ENCODE results near the gene KNDC1.
"Not testable (repeated sequence)": the region's sequence is repeated elsewhere in the genome, so short reads cannot be mapped to it uniquely, and the experiment has no call there.

The KNDC1 gene

GRCh38 chr10:133234796-133235195 is 74.8 kb downstream of the KNDC1 start:
- H3K18ac ChIP-seq (ENCODE audit: low read length); H2BK12ac ChIP-seq (ENCODE audit: low read length); H3K79me1 ChIP-seq (ENCODE audit: low read depth, low read length); H3K4ac ChIP-seq (ENCODE audit: low read length); H4K91ac ChIP-seq (ENCODE audit: low read depth, low read length, poor library complexity); H2BK5ac ChIP-seq (ENCODE audit: low read length); H3K36me3 ChIP-seq (replicated peaks in 1 of 2; ENCODE audit: control insufficient read depth in 2 of 2, insufficient read depth in 2 of 2, low read length in 2 of 2); DNase-seq (ENCODE audit: low spot score); H4K8ac ChIP-seq (ENCODE audit: low read depth, low read length); H2BK120ac ChIP-seq (ENCODE audit: low read depth, low read length); H3K27ac ChIP-seq (replicated peaks; ENCODE audit: low read length); H2AFZ ChIP-seq (ENCODE audit: low read length); H3K4me3 ChIP-seq (ENCODE audit: low read length in 2 of 2); H3K23ac ChIP-seq (ENCODE audit: low read depth, low read length, poor library complexity); H3K4me2 ChIP-seq (ENCODE audit: insufficient read depth, low read length, poor library complexity, severe bottlenecking); H2BK15ac ChIP-seq (ENCODE audit: low read length); H3K9ac ChIP-seq (ENCODE audit: low read depth, low read length, poor library complexity); H2AK5ac ChIP-seq (ENCODE audit: low read depth, low read length); H3K14ac ChIP-seq (ENCODE audit: low read length): not testable (repeated sequence)
- peaks cover 3 to 17% of the 10 kb centered on the region in 2 donors for H3K4me1 ChIP-seq (ENCODE audit: control insufficient read depth in 2 of 2, insufficient read depth in 1 of 2, low read depth in 1 of 2, low read length in 2 of 2)
- peaks cover 32 to 93% (median 92%) of the 10 kb centered on the region in 3 experiments for H3K27me3 ChIP-seq (ENCODE audit: control insufficient read depth in 3 of 3, insufficient read depth in 3 of 3, low read depth in 1 of 3, low read length in 3 of 3)
- WGBS, 2 donors (ENCODE audit: extremely low coverage in 2 of 2, insufficient read length in 2 of 2, insufficient replicate concordance in 1 of 2) = no CpG with 5 or more reads among the region's 10 CpGs
- H3K9me3 ChIP-seq (replicated peaks in 1 of 2; ENCODE audit: control insufficient read depth in 2 of 2, insufficient read depth in 1 of 2, low read depth in 1 of 2, low read length in 2 of 2) = peaks cover 0 to 11% of the 10 kb centered on the region in 2 donors

DNA sequence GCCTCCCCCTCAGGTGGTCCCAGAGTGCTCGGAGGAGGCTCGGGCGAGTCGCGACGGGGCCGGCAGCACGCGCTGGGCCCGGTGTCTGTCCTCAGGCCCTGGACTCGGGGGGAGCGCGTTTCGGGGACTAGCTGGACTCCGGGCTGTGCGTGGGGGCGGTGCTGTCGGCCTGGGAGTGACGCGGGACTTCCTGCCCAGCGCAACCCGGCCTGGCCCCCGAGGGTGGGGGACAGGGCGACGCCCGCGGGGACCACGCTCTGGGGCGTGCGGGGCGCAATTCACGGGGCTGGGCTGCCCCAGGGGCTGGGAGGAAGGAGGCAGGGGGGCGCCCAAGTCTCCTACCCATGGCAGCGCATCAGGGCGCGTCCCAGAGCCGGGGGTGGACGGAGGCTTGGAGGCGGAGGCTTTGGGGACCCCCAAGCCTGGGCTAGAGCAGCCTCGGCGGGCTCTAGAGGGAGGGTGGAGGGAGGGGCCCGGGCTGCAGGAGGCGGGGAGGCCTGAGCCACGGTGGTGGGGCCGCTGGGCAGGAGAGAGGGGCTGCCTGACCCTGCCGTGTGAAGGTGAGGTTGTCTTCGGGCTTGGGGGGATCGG is 75.3 kb downstream of the KNDC1 start:
- Histone ChIP-seq H3K27ac (replicated peaks; ENCODE audit: low read length) (no peak overlapping the region), H3K4me2 (ENCODE audit: insufficient read depth, low read length, poor library complexity, severe bottlenecking) (peak overlapping the region; percentile 31), H3K27me3 (ENCODE audit: control insufficient read depth in 3 of 3, insufficient read depth in 3 of 3, low read depth in 1 of 3, low read length in 3 of 3) (peaks cover 32 to 94% (median 87%) of the 10 kb centered on the region in 3 experiments), H3K9ac (ENCODE audit: low read depth, low read length, poor library complexity) (peak overlapping the region; percentile 60), H3K4me3 (ENCODE audit: low read length in 2 of 2) (no peak overlapping the region), H2AK5ac (ENCODE audit: low read depth, low read length) (peak overlapping the region; percentile 94), H2BK12ac (ENCODE audit: low read length) (peak overlapping the region; percentile 16), H4K8ac (ENCODE audit: low read depth, low read length) (peak overlapping the region; percentile 43), H3K4me1 (ENCODE audit: control insufficient read depth in 2 of 2, insufficient read depth in 1 of 2, low read depth in 1 of 2, low read length in 2 of 2) (peaks cover 3 to 17% of the 10 kb centered on the region in 2 donors), H3K4ac (ENCODE audit: low read length) (no peak overlapping the region), H3K79me1 (ENCODE audit: low read depth, low read length) (no peaks in the 10 kb centered on the region), H3K9me3 (replicated peaks in 1 of 2; ENCODE audit: control insufficient read depth in 2 of 2, insufficient read depth in 1 of 2, low read depth in 1 of 2, low read length in 2 of 2) (peaks cover 0 to 11% of the 10 kb centered on the region in 2 donors), H4K91ac (ENCODE audit: low read depth, low read length, poor library complexity) (no peak overlapping the region), H2BK15ac (ENCODE audit: low read length) (peak overlapping the region; percentile 81), H2BK5ac (ENCODE audit: low read length) (no peak overlapping the region), H2BK120ac (ENCODE audit: low read depth, low read length) (no peak overlapping the region), H2AFZ (ENCODE audit: low read length) (peak overlapping the region; percentile 35), H3K18ac (ENCODE audit: low read length) (peak overlapping the region; percentile 94), H3K23ac (ENCODE audit: low read depth, low read length, poor library complexity) (peak overlapping the region; percentile 73), H3K14ac (ENCODE audit: low read length) (peak overlapping the region; percentile 94), H3K36me3 (replicated peaks in 1 of 2; ENCODE audit: control insufficient read depth in 2 of 2, insufficient read depth in 2 of 2, low read length in 2 of 2) (no peaks in the 10 kb centered on the region)
- DNase-seq (ENCODE audit: low spot score) = no peak
- no CpG with 5 or more reads among the region's 48 CpGs for WGBS, 2 donors (ENCODE audit: extremely low coverage in 2 of 2, insufficient read length in 2 of 2, insufficient replicate concordance in 1 of 2)

- H3K23ac ChIP-seq (ENCODE audit: low read depth, low read length, poor library complexity) = no peak overlapping the region
- H2BK15ac ChIP-seq (ENCODE audit: low read length) = no peak overlapping the region
- no peak overlapping the region for H3K4ac ChIP-seq (ENCODE audit: low read length)
- H3K27ac ChIP-seq (replicated peaks; ENCODE audit: low read length) = no peak overlapping the region
- no peak overlapping the region for H3K9ac ChIP-seq (ENCODE audit: low read depth, low read length, poor library complexity)
- H3K27me3 ChIP-seq (ENCODE audit: control insufficient read depth in 3 of 3, insufficient read depth in 3 of 3, low read depth in 1 of 3, low read length in 3 of 3) = peaks cover 27 to 92% (median 82%) of the 10 kb centered on the region in 3 experiments
- no peak for DNase-seq (ENCODE audit: low spot score)
- no peaks in the 10 kb centered on the region for H3K79me1 ChIP-seq (ENCODE audit: low read depth, low read length)
- H4K8ac ChIP-seq (ENCODE audit: low read depth, low read length) = no peak overlapping the region
- H3K9me3 ChIP-seq (replicated peaks in 1 of 2; ENCODE audit: control insufficient read depth in 2 of 2, insufficient read depth in 1 of 2, low read depth in 1 of 2, low read length in 2 of 2) = peaks cover 0 to 11% of the 10 kb centered on the region in 2 donors
- no peak overlapping the region for H2BK120ac ChIP-seq (ENCODE audit: low read depth, low read length)
- H3K4me3 ChIP-seq (ENCODE audit: low read length in 2 of 2) = no peak overlapping the region
- no peak overlapping the region for H4K91ac ChIP-seq (ENCODE audit: low read depth, low read length, poor library complexity)
- H3K36me3 ChIP-seq (replicated peaks in 1 of 2; ENCODE audit: control insufficient read depth in 2 of 2, insufficient read depth in 2 of 2, low read length in 2 of 2) = no peaks in the 10 kb centered on the region
- peak overlapping the region; percentile 94 for H2AK5ac ChIP-seq (ENCODE audit: low read depth, low read length)
- no peak overlapping the region for H3K14ac ChIP-seq (ENCODE audit: low read length)
- H3K18ac ChIP-seq (ENCODE audit: low read length) = peak overlapping the region; percentile 2
- WGBS, 2 donors (ENCODE audit: extremely low coverage in 2 of 2, insufficient read length in 2 of 2, insufficient replicate concordance in 1 of 2) = no CpG with 5 or more reads among the region's 18 CpGs
- no peak overlapping the region for H2BK12ac ChIP-seq (ENCODE audit: low read length)
- no peak overlapping the region for H3K4me2 ChIP-seq (ENCODE audit: insufficient read depth, low read length, poor library complexity, severe bottlenecking)
- peaks cover 3 to 17% of the 10 kb centered on the region in 2 donors for H3K4me1 ChIP-seq (ENCODE audit: control insufficient read depth in 2 of 2, insufficient read depth in 1 of 2, low read depth in 1 of 2, low read length in 2 of 2)
- H2BK5ac ChIP-seq (ENCODE audit: low read length) = no peak overlapping the region
- no peak overlapping the region for H2AFZ ChIP-seq (ENCODE audit: low read length)
Measured at GRCh38 chr10:133235932-133236331, 75.9 kb downstream of the KNDC1 start.

DNA sequence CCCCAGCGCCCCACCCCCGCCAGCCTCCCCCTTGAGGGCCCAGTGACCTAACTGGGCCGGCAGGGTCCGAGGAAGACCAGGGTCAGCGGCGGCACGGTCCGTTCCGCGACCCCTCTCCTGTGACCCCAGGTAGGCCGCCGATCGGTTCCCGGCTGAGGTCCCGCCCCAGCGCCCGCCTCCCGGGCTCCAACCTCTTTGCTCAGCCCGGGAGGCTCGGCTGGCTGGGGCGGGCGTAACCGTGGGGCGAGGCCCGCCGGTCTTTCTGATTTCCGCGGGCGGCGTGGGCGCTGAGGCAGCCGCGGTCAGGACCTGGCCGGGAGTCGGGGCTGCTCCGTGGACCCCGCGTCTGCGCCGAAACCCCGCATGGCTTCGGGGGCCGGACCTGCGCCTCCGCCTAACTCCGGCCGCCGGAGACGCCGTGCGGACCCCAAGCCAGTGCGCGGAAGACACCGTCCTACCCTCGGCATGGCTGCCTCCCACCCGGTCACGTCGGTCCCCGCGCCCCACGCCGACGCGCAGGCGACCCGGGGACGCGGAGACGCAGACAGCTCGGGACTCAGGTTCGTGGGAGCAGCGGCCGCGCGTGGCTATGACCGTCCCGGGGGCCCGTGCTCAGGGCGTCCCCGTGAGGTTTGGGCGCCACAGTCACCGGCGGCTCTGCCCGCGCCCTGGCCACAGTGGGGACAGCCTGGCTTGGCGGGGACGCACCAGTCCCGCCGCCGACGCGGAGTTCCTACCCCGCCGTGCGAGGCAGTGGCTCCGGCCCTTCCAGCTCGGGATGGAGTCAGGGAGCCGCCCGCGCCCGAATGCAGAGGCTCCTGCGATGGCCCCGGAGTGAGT is 76.6 kb downstream of the KNDC1 start:
- Histone ChIP-seq H3K9me3 (replicated peaks in 1 of 2; ENCODE audit: control insufficient read depth in 2 of 2, insufficient read depth in 1 of 2, low read depth in 1 of 2, low read length in 2 of 2) (peaks cover 0 to 6% of the 10 kb centered on the region in 2 donors), H2AK5ac (ENCODE audit: low read depth, low read length) (peak overlapping the region; percentile 88), H3K36me3 (replicated peaks in 1 of 2; ENCODE audit: control insufficient read depth in 2 of 2, insufficient read depth in 2 of 2, low read length in 2 of 2) (no peaks in the 10 kb centered on the region), H3K27ac (replicated peaks; ENCODE audit: low read length) (no peak overlapping the region), H2BK5ac (ENCODE audit: low read length) (peak overlapping the region; percentile 75), H3K4ac (ENCODE audit: low read length) (peak overlapping the region; percentile 84), H2BK120ac (ENCODE audit: low read depth, low read length) (peak overlapping the region; percentile 72), H2BK12ac (ENCODE audit: low read length) (peak overlapping the region; percentile 46), H3K4me2 (ENCODE audit: insufficient read depth, low read length, poor library complexity, severe bottlenecking) (peak overlapping the region; percentile 83), H2AFZ (ENCODE audit: low read length) (peak overlapping the region; percentile 56), H3K79me1 (ENCODE audit: low read depth, low read length) (no peaks in the 10 kb centered on the region), H4K8ac (ENCODE audit: low read depth, low read length) (no peak overlapping the region), H3K27me3 (ENCODE audit: control insufficient read depth in 3 of 3, insufficient read depth in 3 of 3, low read depth in 1 of 3, low read length in 3 of 3) (peaks cover 20 to 93% (median 75%) of the 10 kb centered on the region in 3 experiments), H3K23ac (ENCODE audit: low read depth, low read length, poor library complexity) (peak overlapping the region; percentile 96), H3K4me3 (ENCODE audit: low read length in 2 of 2) (peak overlapping the region in 1 of 2 donors; percentile 70), H3K4me1 (ENCODE audit: control insufficient read depth in 2 of 2, insufficient read depth in 1 of 2, low read depth in 1 of 2, low read length in 2 of 2) (peaks cover 3 to 17% of the 10 kb centered on the region in 2 donors), H3K9ac (ENCODE audit: low read depth, low read length, poor library complexity) (peak overlapping the region; percentile 78), H3K18ac (ENCODE audit: low read length) (peak overlapping the region; percentile 96), H4K91ac (ENCODE audit: low read depth, low read length, poor library complexity) (no peak overlapping the region), H3K14ac (ENCODE audit: low read length) (peak overlapping the region; percentile 84), H2BK15ac (ENCODE audit: low read length) (peak overlapping the region; percentile 98)
- WGBS, 2 donors (ENCODE audit: extremely low coverage in 2 of 2, insufficient read length in 2 of 2, insufficient replicate concordance in 1 of 2) = no CpG with 5 or more reads among the region's 103 CpGs
- DNase-seq (ENCODE audit: low spot score) = no peak

Data from neuronal stem cell (in vitro differentiated cells).